GM12874 (cell line): ENCODE data around the gene PTPRG.

Experiments
- TF ChIP-seq, protein P1 (sequence below): IDR thresholded peaks from 2 replicates; pipeline ENCODE4 v1.5.1; 2011; ENCODE audit warnings: low read depth, mild to moderate bottlenecking, control low read depth, low read length, moderate library complexity; ENCODE audit not compliant: insufficient read depth

PTPRG gene

GRCh38 chr3:61761694-61762430 lies 200.5 kb downstream of the PTPRG start:
- TF ChIP-seq, protein P1, sequence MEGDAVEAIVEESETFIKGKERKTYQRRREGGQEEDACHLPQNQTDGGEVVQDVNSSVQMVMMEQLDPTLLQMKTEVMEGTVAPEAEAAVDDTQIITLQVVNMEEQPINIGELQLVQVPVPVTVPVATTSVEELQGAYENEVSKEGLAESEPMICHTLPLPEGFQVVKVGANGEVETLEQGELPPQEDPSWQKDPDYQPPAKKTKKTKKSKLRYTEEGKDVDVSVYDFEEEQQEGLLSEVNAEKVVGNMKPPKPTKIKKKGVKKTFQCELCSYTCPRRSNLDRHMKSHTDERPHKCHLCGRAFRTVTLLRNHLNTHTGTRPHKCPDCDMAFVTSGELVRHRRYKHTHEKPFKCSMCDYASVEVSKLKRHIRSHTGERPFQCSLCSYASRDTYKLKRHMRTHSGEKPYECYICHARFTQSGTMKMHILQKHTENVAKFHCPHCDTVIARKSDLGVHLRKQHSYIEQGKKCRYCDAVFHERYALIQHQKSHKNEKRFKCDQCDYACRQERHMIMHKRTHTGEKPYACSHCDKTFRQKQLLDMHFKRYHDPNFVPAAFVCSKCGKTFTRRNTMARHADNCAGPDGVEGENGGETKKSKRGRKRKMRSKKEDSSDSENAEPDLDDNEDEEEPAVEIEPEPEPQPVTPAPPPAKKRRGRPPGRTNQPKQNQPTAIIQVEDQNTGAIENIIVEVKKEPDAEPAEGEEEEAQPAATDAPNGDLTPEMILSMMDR = no peak

DNA sequence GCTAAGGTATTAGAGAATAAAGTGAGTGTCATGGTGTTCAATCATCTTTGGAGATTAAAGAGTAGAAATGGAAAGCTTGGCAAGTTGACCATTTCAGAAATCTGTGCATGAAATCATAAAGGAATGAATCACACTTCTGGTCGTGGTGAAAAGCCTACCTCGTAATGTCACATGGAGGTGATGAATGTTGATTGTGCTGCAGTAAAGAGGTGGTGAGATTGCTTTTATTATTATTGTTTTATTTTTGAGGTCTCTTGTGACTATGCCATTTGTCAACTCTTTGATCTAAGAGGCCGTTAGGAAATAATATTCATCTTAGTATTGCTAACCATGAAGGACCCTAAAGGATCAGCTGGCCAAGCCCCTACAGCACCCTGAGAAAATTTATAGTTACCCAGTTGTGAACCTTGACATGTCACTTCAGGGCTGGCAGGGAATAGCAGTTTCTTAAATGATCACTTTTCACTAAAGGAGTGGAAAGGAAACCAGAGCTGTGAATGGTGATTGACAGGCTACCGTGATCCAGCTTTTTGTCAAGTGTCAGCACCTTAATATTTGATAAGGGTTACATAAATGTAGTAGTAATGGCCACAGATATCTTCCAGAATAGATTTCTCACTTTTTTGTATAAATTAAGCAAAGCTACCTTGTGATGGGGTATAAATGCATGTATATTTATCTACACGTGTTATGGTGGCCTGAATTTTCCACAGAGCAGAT lies 203.9 kb downstream of the PTPRG start:
- TF ChIP-seq, protein P1 = no peak

DNA sequence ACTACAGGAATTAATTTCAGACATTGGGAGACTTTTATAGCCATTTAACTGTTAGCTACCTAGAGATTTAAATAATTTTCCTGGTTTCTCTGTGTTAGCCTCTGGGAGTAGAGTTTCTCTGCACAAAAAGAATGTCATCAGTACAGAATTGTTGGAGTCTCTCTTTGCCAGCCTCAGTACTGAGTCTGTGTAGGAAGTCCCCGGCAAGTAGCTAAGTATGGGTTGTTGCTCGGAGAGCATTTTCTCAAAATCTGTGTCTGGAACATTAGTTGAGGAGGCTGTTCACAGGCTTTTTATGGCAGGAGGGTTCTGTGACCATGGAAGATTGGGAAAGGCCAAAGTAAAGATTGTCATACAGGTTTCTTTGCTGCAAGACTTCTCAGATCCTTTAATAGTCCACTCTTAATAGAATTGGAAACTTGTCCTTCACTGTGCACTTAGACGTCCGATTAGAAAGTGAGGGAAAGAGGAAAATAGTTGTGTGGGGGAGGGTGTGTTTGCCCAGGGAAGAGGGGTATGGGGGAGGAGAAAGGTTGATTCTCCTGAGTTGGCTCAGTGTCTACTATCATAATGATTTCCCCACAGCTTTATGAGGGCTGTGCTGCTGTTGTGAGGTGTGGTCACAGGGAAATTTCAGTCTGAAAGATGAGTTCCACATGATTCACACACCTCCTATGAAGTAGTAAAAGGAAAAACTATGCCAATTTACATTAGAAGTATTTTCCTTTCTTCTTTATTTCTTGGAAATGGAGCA lies 207.1 kb downstream of the PTPRG start:
- TF ChIP-seq, protein P1 = no peak

DNA sequence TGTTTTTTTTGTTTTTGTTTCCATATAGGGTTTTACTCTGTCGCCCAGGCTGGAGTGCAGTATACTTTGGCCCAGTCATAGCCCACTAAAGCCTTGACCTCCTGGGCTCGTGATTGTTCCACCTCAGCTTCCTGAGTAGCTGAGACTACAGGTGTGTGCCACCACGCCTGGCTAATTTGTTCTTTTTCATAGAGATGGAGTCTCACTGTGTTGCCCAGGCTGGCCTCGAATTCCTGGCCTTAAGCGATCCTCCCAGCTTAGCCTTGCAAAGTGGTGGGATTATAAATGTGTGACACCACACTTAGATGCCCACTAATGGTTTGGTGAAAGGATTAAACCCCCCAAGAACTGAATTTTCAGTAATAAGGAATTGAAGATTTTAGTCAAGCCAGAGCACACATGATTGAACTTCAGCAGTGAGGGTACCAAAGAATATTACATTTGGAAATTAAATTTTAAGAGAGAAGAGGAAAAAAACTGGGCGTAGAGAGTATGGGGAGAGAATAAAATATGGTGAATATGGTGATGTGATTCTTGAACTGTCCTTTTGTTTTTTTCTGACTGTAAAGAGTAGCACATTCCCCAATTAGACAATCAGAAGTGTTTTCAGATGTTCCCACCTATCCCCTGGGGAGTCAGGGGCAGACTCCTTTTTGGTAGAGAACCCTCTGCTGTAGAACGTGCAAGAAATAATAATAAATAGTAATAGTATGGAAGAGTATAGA lies 208.1 kb downstream of the PTPRG start:
- TF ChIP-seq, protein P1 = no peak

GRCh38 chr3:61771976-61772375 lies 210.6 kb downstream of the PTPRG start:
- TF ChIP-seq, protein P1 = no peak

DNA sequence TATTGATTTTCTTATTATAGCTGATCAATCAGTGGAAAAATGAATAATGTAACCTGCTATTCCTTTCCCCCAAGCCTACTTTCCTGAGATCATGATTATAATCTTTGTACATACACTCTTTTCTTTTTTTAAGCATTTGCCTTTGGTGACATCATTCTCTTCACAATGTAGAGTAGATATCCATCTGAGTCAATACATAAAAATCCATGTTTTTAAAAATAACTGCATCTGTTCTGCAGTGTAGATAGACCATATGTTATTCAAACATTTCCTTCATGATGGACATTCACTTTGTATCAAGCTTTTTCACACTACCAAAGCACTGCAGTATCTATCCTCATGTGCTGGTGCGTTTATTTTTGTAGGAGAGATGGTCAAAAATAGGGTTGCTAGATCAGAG lies 211.1 kb downstream of the PTPRG start:
- TF ChIP-seq, protein P1 = no peak
